SH-SY5Y (cell line): Measurements from ENCODE around the gene HNRNPF.

ENCODE experiments used
- GATA2 ChIP-seq: IDR thresholded peaks from 2 replicates; pipeline ENCODE4 v1.6.1; 2011; ENCODE audit warnings: mild to moderate bottlenecking, low read depth, low read length
- GATA3 ChIP-seq: IDR thresholded peaks from 2 replicates; pipeline ENCODE4 v1.6.1; 2011; ENCODE audit warnings: low read depth, mild to moderate bottlenecking, low read length, moderate library complexity

- TF ChIP-seq GATA2 (no peak), GATA3 (no peak)
Measured at GRCh38 chr10:43421201-43421507, 12.2 kb upstream of the HNRNPF start.
